WTC11 (cell line): ENCODE measurements around the gene ZBTB6. TPM values are rescaled to one million over a fixed set of nuclear protein-coding genes. Genes with fewer than 3 reads are reported as not detected.

ENCODE experiments used
- ATAC-seq: fragments of 200-7000 bp; cut with Tn5 transposase; 2 replicates; pipeline ENCODE4 v1.10.0; 2021; ENCODE audit warnings: mild to moderate bottlenecking, moderate library complexity
- CTCF ChIA-PET: fragments of 300-600 bp; sonication (Branson Sonifier 250); formaldehyde crosslinking; loops from one replicate; lab custom pipeline; 2021; ENCODE audit warnings: antibody characterized with exemption; lab: Charles Lee
- POLR2A ChIA-PET: fragments of 350-600 bp; sonication (Branson Sonifier 250); formaldehyde crosslinking; loops from one replicate; lab custom pipeline; 2021; ENCODE audit warnings: antibody characterized with exemption; lab: Charles Lee
- DNase-seq: peaks from one replicate; pipeline ENCODE4 v3.0.0; 2021; ENCODE audit warnings: low spot score
- H3K27ac Mint-ChIP-seq: 2 replicates; pipeline ENCODE4 v1.8.0; 2021; ENCODE audit warnings: mixed read lengths
- H3K27me3 Mint-ChIP-seq: 2 replicates; pipeline ENCODE4 v1.8.0; 2021; ENCODE audit warnings: low read depth, mild to moderate bottlenecking, moderate library complexity, mixed read lengths
- H3K36me3 Mint-ChIP-seq: 2 replicates; pipeline ENCODE4 v1.8.0; 2021; ENCODE audit warnings: mixed read lengths
- H3K4me1 Mint-ChIP-seq: 2 replicates; pipeline ENCODE4 v1.8.0; 2022; ENCODE audit warnings: mixed read lengths
- H3K4me3 Mint-ChIP-seq: 2 replicates; pipeline ENCODE4 v1.8.0; 2021; ENCODE audit warnings: mild to moderate bottlenecking, moderate library complexity, mixed read lengths
- H3K9me3 Mint-ChIP-seq: 2 replicates; pipeline ENCODE4 v1.8.0; 2021; ENCODE audit warnings: mixed read lengths
- ELF4 ChIP-seq: sonication (generic); formaldehyde crosslinking; IDR thresholded peaks from 2 replicates; pipeline ENCODE4 v1.8.1; 2022; ENCODE audit warnings: low read depth, mild to moderate bottlenecking, moderate library complexity, missing genetic modification reagents
- GRHL2 ChIP-seq: fragments of 250-450 bp; sonication (Bioruptor Pico); IDR thresholded peaks from 2 replicates; pipeline ENCODE4 v1.8.0; 2022; ENCODE audit warnings: mild to moderate bottlenecking, moderate library complexity; ENCODE audit not compliant: insufficient replicate concordance, severe bottlenecking
- HMGA2 ChIP-seq: fragments of 250-450 bp; sonication (Bioruptor Pico); IDR thresholded peaks from 2 replicates; pipeline ENCODE4 v1.4.0; 2021; ENCODE audit warnings: mild to moderate bottlenecking, moderate library complexity
- JAZF1 ChIP-seq: fragments of 250-450 bp; sonication (Bioruptor Pico); IDR thresholded peaks from 2 replicates; pipeline ENCODE4 v1.9.0; 2021; ENCODE audit warnings: moderate library complexity, mild to moderate bottlenecking, inconsistent platforms
- MXD4 ChIP-seq: fragments of 250-450 bp; sonication (Bioruptor Pico); IDR thresholded peaks from 2 replicates; pipeline ENCODE4 v1.8.0; 2021; ENCODE audit warnings: mild to moderate bottlenecking, moderate library complexity, borderline replicate concordance
- ZBTB21 ChIP-seq: sonication (generic); formaldehyde crosslinking; IDR thresholded peaks from 2 replicates; pipeline ENCODE4 v1.8.1; 2023; ENCODE audit warnings: mild to moderate bottlenecking, missing genetic modification reagents, borderline replicate concordance
- total RNA-seq: library from RNA; stranded (reverse); gene quantifications from 3 replicates; pipeline ENCODE4 v1.2.3, GENCODE V29; 2021
- TF ChIP-seq, protein P1 (sequence below): sonication (generic); formaldehyde crosslinking; IDR thresholded peaks from 2 replicates; pipeline ENCODE4 v1.8.0; 2022; ENCODE audit warnings: missing genetic modification reagents
- TF ChIP-seq, protein P2 (sequence below): sonication (generic); formaldehyde crosslinking; conservative IDR thresholded peaks from 2 replicates; pipeline ENCODE4 v1.8.1; 2023; ENCODE audit warnings: mild to moderate bottlenecking, low read depth, missing genetic modification reagents, moderate library complexity
- TF ChIP-seq, protein P3 (sequence below): sonication (generic); formaldehyde crosslinking; IDR thresholded peaks from 2 replicates; pipeline ENCODE4 v1.8.0; 2023; ENCODE audit warnings: missing genetic modification reagents, mild to moderate bottlenecking, borderline replicate concordance
- TF ChIP-seq, protein P4 (sequence below): fragments of 250-450 bp; sonication (Bioruptor Pico); IDR thresholded peaks from 2 replicates; pipeline ENCODE4 v1.8.0; 2021; ENCODE audit warnings: mild to moderate bottlenecking

The ZBTB6 gene
- total RNA-seq, 1 experiment from 2014 or later = 9.0 TPM

DNA sequence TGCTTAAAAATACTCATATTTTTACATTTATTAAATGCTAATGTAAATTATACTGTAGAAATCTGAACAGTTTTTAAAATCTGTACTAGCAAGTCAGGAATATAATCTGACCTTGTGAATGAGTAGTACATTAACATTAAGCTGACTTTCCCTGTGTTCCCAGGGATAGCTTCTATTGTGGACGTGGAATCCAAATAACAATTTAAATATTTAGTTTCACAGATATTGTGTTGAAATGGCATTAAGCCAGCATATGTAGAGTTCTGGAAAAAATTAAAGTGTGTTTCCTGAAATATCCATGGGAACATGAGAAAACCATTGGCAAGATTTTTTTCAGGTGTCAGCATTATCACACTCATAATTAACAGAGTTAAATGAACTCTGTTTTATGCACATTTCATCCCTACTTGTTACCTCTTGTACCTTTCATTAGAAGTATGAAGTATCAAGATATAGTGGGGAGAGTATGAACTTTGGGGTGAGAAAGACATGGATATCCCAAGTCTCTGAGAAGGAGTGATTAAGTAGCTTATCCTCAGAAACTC lies 33.4 kb upstream of the ZBTB6 start:
- POLR2A ChIA-PET = no interaction called here
- no peak for ATAC-seq
- DNase-seq = no peak
- Mint-ChIP-seq H3K4me1 (peaks cover 62% of the 10 kb centered on the region), H3K27ac (no peak overlapping the region), H3K9me3 (0 out of 2 replicates have a peak, but pooled peaks cover 2% of the 10 kb centered on the region), H3K36me3 (no peaks in the 10 kb centered on the region), H3K27me3 (no peaks in the 10 kb centered on the region), H3K4me3 (no peak overlapping the region)
- CTCF ChIA-PET = no interaction called here
- no peak for TF ChIP-seq GRHL2 (CRISPR knock-in tag)
- TF ChIP-seq HMGA2 (CRISPR knock-in tag) = no peak
- TF ChIP-seq, protein P1, sequence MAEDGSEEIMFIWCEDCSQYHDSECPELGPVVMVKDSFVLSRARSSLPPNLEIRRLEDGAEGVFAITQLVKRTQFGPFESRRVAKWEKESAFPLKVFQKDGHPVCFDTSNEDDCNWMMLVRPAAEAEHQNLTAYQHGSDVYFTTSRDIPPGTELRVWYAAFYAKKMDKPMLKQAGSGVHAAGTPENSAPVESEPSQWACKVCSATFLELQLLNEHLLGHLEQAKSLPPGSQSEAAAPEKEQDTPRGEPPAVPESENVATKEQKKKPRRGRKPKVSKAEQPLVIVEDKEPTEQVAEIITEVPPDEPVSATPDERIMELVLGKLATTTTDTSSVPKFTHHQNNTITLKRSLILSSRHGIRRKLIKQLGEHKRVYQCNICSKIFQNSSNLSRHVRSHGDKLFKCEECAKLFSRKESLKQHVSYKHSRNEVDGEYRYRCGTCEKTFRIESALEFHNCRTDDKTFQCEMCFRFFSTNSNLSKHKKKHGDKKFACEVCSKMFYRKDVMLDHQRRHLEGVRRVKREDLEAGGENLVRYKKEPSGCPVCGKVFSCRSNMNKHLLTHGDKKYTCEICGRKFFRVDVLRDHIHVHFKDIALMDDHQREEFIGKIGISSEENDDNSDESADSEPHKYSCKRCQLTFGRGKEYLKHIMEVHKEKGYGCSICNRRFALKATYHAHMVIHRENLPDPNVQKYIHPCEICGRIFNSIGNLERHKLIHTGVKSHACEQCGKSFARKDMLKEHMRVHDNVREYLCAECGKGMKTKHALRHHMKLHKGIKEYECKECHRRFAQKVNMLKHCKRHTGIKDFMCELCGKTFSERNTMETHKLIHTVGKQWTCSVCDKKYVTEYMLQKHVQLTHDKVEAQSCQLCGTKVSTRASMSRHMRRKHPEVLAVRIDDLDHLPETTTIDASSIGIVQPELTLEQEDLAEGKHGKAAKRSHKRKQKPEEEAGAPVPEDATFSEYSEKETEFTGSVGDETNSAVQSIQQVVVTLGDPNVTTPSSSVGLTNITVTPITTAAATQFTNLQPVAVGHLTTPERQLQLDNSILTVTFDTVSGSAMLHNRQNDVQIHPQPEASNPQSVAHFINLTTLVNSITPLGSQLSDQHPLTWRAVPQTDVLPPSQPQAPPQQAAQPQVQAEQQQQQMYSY (CRISPR knock-in tag) = no peak
- TF ChIP-seq MXD4 (CRISPR knock-in tag) = no peak
- TF ChIP-seq, protein P2, sequence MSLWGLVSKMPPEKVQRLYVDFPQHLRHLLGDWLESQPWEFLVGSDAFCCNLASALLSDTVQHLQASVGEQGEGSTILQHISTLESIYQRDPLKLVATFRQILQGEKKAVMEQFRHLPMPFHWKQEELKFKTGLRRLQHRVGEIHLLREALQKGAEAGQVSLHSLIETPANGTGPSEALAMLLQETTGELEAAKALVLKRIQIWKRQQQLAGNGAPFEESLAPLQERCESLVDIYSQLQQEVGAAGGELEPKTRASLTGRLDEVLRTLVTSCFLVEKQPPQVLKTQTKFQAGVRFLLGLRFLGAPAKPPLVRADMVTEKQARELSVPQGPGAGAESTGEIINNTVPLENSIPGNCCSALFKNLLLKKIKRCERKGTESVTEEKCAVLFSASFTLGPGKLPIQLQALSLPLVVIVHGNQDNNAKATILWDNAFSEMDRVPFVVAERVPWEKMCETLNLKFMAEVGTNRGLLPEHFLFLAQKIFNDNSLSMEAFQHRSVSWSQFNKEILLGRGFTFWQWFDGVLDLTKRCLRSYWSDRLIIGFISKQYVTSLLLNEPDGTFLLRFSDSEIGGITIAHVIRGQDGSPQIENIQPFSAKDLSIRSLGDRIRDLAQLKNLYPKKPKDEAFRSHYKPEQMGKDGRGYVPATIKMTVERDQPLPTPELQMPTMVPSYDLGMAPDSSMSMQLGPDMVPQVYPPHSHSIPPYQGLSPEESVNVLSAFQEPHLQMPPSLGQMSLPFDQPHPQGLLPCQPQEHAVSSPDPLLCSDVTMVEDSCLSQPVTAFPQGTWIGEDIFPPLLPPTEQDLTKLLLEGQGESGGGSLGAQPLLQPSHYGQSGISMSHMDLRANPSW (CRISPR knock-in tag) = no peak

DNA sequence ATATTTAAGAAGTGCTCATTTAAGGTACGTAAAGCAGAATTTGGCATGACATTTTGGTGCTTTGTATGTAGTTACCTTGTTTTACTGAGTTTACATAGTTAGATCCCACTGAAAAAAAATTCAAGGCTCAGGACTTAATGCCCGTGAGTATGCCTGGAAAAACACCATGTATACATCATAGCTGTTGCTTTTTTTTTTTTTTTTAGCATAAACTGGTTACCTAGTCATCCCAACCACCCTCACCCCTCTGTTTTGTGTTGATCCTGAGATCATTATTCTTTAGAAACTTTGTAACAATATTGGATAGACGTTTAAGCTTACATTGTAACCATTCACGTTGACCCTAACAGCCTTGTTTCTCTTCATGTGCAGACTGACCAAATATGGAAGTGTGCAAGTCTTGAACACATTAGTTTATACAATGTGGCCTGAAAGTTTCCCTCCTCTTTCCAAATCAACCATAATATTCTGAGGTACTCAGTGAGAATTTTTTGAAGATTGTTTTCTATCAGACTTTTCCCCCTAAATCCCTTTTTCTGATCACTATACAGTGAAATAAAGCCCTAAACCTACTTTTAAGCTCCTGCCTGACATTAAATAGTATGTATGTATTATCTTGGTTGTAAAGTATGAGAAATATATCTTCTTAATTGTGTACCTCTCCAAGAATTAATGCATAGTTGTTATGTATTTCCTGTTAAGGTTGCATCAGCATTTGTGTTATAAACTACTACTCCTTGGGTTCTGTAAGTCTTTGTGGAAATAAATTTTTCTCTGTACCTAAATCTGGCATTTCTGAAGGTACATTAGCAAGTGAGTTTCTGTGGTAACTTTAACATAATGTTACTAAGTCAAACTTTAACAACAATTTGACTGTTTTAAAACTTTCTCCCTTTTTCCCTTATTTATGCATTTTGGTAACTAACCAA lies 32.1 kb upstream of the ZBTB6 start:
- H3K9me3 Mint-ChIP-seq = 0 out of 2 replicates have a peak, but pooled peaks cover 2% of the 10 kb centered on the region
- H3K27me3 Mint-ChIP-seq = no peaks in the 10 kb centered on the region; the same call in 1 of the 2 replicates
- no peak overlapping the region for H3K4me3 Mint-ChIP-seq
- ChIA-PET POLR2A (interaction anchor here (0.6 kb wide), 1 partner anchor 30 kb away, joined by 5 read pairs; no protein-coding TSS in a partner anchor), CTCF (no interaction called here)
- DNase-seq = no peak
- H3K4me1 Mint-ChIP-seq = peaks cover 53% of the 10 kb centered on the region
- H3K27ac Mint-ChIP-seq = peak overlapping the region; percentile 89
- no peak for ATAC-seq
- TF ChIP-seq ELF4 (CRISPR knock-in tag) (no peak), ZBTB21 (CRISPR knock-in tag) (no peak), JAZF1 (CRISPR knock-in tag) (no peak)
- TF ChIP-seq, protein P3, sequence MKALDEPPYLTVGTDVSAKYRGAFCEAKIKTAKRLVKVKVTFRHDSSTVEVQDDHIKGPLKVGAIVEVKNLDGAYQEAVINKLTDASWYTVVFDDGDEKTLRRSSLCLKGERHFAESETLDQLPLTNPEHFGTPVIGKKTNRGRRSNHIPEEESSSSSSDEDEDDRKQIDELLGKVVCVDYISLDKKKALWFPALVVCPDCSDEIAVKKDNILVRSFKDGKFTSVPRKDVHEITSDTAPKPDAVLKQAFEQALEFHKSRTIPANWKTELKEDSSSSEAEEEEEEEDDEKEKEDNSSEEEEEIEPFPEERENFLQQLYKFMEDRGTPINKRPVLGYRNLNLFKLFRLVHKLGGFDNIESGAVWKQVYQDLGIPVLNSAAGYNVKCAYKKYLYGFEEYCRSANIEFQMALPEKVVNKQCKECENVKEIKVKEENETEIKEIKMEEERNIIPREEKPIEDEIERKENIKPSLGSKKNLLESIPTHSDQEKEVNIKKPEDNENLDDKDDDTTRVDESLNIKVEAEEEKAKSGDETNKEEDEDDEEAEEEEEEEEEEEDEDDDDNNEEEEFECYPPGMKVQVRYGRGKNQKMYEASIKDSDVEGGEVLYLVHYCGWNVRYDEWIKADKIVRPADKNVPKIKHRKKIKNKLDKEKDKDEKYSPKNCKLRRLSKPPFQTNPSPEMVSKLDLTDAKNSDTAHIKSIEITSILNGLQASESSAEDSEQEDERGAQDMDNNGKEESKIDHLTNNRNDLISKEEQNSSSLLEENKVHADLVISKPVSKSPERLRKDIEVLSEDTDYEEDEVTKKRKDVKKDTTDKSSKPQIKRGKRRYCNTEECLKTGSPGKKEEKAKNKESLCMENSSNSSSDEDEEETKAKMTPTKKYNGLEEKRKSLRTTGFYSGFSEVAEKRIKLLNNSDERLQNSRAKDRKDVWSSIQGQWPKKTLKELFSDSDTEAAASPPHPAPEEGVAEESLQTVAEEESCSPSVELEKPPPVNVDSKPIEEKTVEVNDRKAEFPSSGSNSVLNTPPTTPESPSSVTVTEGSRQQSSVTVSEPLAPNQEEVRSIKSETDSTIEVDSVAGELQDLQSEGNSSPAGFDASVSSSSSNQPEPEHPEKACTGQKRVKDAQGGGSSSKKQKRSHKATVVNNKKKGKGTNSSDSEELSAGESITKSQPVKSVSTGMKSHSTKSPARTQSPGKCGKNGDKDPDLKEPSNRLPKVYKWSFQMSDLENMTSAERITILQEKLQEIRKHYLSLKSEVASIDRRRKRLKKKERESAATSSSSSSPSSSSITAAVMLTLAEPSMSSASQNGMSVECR (CRISPR knock-in tag) = no peak
- TF ChIP-seq, protein P4, sequence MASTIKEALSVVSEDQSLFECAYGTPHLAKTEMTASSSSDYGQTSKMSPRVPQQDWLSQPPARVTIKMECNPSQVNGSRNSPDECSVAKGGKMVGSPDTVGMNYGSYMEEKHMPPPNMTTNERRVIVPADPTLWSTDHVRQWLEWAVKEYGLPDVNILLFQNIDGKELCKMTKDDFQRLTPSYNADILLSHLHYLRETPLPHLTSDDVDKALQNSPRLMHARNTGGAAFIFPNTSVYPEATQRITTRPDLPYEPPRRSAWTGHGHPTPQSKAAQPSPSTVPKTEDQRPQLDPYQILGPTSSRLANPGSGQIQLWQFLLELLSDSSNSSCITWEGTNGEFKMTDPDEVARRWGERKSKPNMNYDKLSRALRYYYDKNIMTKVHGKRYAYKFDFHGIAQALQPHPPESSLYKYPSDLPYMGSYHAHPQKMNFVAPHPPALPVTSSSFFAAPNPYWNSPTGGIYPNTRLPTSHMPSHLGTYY (CRISPR knock-in tag) = no peak
- no peaks in the 10 kb centered on the region for H3K36me3 Mint-ChIP-seq
